ENCODE results near the gene FOXJ2.

The FOXJ2 gene

DNA sequence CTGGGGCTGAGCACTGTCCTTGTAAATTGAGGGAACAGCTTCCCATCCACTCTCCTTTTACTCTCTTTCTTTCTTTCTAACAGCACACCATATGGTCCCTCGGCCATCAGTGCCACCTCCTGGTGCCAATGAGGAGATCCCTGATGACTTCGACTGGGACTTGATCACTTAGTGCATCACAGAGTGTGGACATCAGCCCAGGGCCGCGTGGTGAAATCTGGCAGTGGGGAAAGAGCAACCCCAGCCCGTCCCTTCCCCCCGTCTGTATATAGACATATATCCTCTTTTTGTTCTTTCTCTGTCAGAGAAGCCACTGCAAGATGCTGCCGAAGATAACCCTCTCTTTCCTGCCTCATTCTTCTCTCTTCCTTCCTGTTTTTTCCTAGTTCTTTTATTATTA, 20.2 kb downstream of the FOXJ2 start:
- no peak overlapping the region for H3K4me3 ChIP-seq (ENCODE audit: low read depth, low read length)
- no peak for DNase-seq (ENCODE audit: low read depth)
- TF ChIP-seq, protein P1, sequence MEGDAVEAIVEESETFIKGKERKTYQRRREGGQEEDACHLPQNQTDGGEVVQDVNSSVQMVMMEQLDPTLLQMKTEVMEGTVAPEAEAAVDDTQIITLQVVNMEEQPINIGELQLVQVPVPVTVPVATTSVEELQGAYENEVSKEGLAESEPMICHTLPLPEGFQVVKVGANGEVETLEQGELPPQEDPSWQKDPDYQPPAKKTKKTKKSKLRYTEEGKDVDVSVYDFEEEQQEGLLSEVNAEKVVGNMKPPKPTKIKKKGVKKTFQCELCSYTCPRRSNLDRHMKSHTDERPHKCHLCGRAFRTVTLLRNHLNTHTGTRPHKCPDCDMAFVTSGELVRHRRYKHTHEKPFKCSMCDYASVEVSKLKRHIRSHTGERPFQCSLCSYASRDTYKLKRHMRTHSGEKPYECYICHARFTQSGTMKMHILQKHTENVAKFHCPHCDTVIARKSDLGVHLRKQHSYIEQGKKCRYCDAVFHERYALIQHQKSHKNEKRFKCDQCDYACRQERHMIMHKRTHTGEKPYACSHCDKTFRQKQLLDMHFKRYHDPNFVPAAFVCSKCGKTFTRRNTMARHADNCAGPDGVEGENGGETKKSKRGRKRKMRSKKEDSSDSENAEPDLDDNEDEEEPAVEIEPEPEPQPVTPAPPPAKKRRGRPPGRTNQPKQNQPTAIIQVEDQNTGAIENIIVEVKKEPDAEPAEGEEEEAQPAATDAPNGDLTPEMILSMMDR (IDR thresholded peaks at IDR 0.05; ENCODE audit: low read depth, low read length, missing control alignments): no peak

DNA sequence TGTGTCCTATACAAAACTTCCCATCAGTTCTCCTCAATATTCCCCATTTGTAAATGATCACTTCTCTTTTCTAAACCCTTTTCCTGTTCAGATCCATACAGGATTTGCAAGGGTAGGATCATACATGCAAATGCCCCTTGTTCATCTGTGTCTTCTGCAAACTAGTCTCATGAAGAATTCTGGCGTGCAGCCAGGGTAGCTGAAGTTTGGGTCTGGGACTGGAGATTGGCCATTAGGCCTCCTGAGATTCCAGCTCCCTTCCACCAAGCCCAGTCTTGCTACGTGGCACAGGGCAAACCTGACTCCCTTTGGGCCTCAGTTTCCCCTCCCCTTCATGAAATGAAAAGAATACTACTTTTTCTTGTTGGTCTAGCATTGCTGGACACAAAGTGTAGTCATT, 22.3 kb downstream of the FOXJ2 start:
- no peak for DNase-seq (ENCODE audit: low read depth)
- TF ChIP-seq, protein P1 (IDR thresholded peaks at IDR 0.05; ENCODE audit: low read depth, low read length, missing control alignments): no peak
- H3K4me3 ChIP-seq (ENCODE audit: low read depth, low read length): no peak overlapping the region

DNA sequence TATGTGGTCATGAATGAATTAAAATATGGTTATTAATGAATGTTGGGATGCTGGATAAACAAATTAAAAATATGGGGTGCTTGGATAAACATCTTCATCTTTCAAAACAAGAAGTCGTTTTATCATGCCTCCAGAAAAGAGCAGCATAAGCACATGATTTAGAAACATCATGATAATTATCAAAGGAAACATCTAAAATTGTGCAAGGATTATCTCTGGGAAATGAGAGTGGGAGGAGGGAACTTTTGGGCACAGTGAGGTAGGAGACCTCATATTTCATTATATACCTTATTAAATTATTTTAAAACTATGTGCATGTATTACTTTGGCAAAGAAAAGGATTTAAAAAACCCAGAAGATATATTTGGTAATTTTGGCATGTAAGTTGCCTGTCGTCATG, 24.8 kb downstream of the FOXJ2 start:
- TF ChIP-seq, protein P1 (IDR thresholded peaks at IDR 0.05; ENCODE audit: low read depth, low read length, missing control alignments): no peak
- H3K4me3 ChIP-seq (ENCODE audit: low read depth, low read length): no peak overlapping the region
- no peak for DNase-seq (ENCODE audit: low read depth)

DNA sequence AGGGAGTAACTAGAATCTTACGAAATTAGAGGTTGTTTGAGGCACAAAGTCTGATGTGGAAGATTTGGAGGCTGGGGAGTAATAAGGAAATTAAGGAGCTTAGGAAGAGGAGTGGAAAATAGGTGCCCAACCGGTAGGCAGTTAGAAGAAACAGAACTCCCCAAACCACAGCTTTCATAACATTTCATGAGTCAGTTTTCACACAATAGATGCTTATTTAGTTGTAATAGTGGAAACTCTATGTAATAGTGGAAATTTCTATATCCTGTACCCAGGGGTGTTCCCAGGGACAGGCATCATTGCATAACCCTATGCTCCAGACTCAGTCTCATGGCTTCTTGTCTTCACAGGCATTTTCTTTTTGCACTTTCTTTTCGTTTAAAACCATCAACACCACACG, 25.3 kb downstream of the FOXJ2 start:
- H3K4me3 ChIP-seq (ENCODE audit: low read depth, low read length): no peak overlapping the region
- DNase-seq (ENCODE audit: low read depth): no peak
- TF ChIP-seq, protein P1 (IDR thresholded peaks at IDR 0.05; ENCODE audit: low read depth, low read length, missing control alignments): no peak

DNA sequence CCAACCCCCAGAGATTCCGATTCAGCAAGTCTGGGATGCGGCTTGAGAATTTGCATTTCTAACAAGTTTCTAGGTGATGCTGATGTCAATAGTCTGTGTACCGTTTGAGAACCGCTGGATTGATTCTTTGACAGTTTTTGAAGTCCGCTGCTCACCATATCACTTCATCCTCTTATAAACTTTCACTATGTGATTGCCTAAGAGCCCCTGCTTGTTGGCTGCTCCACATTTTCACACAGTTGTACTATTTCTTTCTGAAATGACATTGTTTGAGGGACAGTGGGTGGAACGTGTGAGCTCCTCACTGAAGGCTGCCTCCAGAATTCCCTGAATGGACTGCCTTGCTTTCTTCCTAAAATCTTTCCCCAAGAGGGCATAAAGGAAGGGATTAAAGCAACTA, 26.0 kb downstream of the FOXJ2 start:
- no peak overlapping the region for H3K4me3 ChIP-seq (ENCODE audit: low read depth, low read length)
- DNase-seq (ENCODE audit: low read depth): no peak
- TF ChIP-seq, protein P1 (IDR thresholded peaks at IDR 0.05; ENCODE audit: low read depth, low read length, missing control alignments): no peak

DNA sequence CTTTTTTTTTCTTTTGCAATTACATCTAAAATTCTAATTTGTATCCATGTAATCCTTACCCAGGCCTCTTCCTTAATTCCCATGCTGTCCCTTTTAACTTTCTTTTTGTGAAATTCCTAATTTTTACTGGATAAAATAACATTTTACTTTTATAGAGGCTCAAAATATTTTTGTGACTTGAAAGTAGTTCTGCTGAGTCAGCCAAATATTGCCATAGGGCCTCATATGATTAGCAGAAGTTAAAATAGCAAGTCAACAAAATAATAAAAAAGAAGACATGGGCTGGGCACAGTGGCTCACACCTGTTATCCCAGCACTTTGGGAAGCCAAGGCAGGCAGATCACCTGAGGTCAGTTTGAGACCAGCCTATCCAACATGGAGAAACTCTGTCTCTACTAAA, 31.6 kb downstream of the FOXJ2 start:
- DNase-seq (ENCODE audit: low read depth): no peak
- TF ChIP-seq, protein P1 (IDR thresholded peaks at IDR 0.05; ENCODE audit: low read depth, low read length, missing control alignments): no peak
- H3K4me3 ChIP-seq (ENCODE audit: low read depth, low read length): no peak overlapping the region

DNA sequence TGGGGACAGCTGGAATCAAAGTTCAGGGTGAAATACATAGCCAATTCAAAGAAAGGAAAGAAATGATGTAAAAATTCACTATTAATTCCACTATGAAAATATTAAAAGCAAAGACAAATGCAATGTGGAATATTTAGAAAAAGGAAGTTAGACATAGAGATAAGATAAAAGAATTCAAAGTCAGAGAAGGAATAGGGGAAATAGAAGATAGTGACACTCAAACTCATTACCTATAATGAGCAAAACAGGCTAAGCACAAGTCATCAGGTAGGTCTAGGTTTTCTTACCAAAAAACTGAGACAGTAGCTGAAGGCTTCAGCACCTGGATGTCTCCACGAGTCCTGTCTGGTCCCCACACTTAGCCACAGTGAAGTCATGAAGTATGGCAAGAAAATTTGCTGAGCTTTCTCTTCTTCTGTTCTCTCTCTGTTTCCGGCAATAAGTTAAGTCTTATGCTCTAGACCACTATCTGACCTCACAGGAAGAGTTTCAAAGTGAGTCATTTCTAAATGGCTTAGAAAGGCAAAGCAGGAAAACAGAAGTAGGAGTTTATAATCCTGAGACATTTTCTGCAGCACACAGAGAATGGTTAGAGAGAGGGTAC, 33.6 kb downstream of the FOXJ2 start, which contains the start of gene C3AR1:
C3AR1 (minus strand) TSS at position 369 of the 604 bp plus-strand sequence. CDS start 6,174 bp downstream, outside the sequence.
- no peak for DNase-seq (ENCODE audit: low read depth)
- TF ChIP-seq, protein P1 (IDR thresholded peaks at IDR 0.05; ENCODE audit: low read depth, low read length, missing control alignments): no peak
- no peak within 1 kb of the TSS for H3K4me3 ChIP-seq (ENCODE audit: low read depth, low read length)
